Suprapubic skin (tissue), 4 donors: ENCODE data around the gene DDX19B. TPM values are rescaled to one million over a fixed set of nuclear protein-coding genes. Genes with fewer than 3 reads are reported as not detected.
"Not testable (repeated sequence)": the region's sequence is repeated elsewhere in the genome, so short reads cannot be mapped to it uniquely, and the experiment has no call there.

ENCODE experiments used
- DNase-seq, 2 donors: peaks; one replicate each; pipeline ENCODE4 v3.0.0-alpha.2; 2019; ENCODE audit warnings: low spot score in 2 of 2
- H3K27ac ChIP-seq: fragments of 200-600 bp; sonication (generic); one replicate; pipeline ENCODE4 v1.5.1; 2019
- H3K27me3 ChIP-seq: fragments of 200-600 bp; sonication (generic); one replicate; pipeline ENCODE4 v1.5.1; 2019
- H3K36me3 ChIP-seq: fragments of 200-600 bp; sonication (generic); one replicate; pipeline ENCODE4 v1.5.1; 2019
- H3K4me1 ChIP-seq: fragments of 200-600 bp; sonication (generic); one replicate; pipeline ENCODE4 v1.5.1; 2019
- H3K4me3 ChIP-seq: fragments of 200-600 bp; sonication (generic); one replicate; pipeline ENCODE4 v1.5.1; 2019; ENCODE audit warnings: mild to moderate bottlenecking
- H3K9me3 ChIP-seq: fragments of 200-600 bp; sonication (generic); one replicate; pipeline ENCODE4 v1.5.1; 2019
- CTCF ChIP-seq, 2 donors: fragments of 200-600 bp in 1 of 2; fragments of 450-650 bp in 1 of 2; sonication (generic) in 1 of 2; IDR thresholded peaks; one replicate each; pipeline ENCODE4 v1.5.1; 2016 to 2019; ENCODE audit warnings: antibody characterized with exemption in 2 of 2, mild to moderate bottlenecking in 1 of 2, moderate library complexity in 1 of 2
- EP300 ChIP-seq: sonication (generic); formaldehyde crosslinking; IDR thresholded peaks from one replicate; pipeline ENCODE4 v1.6.1; 2017; ENCODE audit warnings: antibody characterized with exemption
- POLR2A ChIP-seq, 2 donors: fragments of 450-650 bp; IDR thresholded peaks; one replicate each; pipeline ENCODE4 v1.6.1; 2017; ENCODE audit warnings: antibody characterized with exemption in 2 of 2, mild to moderate bottlenecking in 2 of 2, moderate library complexity in 2 of 2
- POLR2AphosphoS5 ChIP-seq, 3 donors: sonication (generic); formaldehyde crosslinking; IDR thresholded peaks; one replicate each; pipeline ENCODE4 v1.6.1; 2017; ENCODE audit warnings: antibody characterized with exemption in 3 of 3
- WGBS: methylation state at CpG from one replicate; pipeline ENCODE4 v1.1.5; 2018; 5-methylcytosine and 5-hydroxymethylcytosine counted together
- total RNA-seq, 4 donors: library from RNA; depleted of rRNA; stranded (reverse); fragments of >200 nt; gene quantifications; one replicate each; pipeline ENCODE4 v1.1.0, GENCODE V29; 2016

Gene DDX19B
- total RNA-seq, 4 donors from 2014 or later = 31.9 to 58.6 (median 43.6) TPM

- Histone ChIP-seq H3K4me3 (no peak overlapping the region), H3K27ac (no peak overlapping the region), H3K4me1 (no peaks in the 10 kb centered on the region), H3K27me3 (no peaks in the 10 kb centered on the region), H3K9me3 (no peaks in the 10 kb centered on the region), H3K36me3 (peaks cover 91% of the 10 kb centered on the region)
- DNase-seq = no peak
- WGBS = 63% methylated on average over 9 of the region's 9 CpGs
- TF ChIP-seq POLR2A (IDR thresholded peaks at IDR 0.05) (no peak), POLR2AphosphoS5 (IDR thresholded peaks at IDR 0.05) (no peak), CTCF (IDR thresholded peaks at IDR 0.05) (peak in 1 of 2 donors; percentile 36), EP300 (no peak)
Measured at GRCh38 chr16:70331588-70332358, 32.8 kb downstream of the DDX19B start.

GRCh38 chr16:70332728-70333127 is 33.7 kb downstream of the DDX19B start:
- H3K36me3 ChIP-seq = peaks cover 82% of the 10 kb centered on the region
- H3K27ac ChIP-seq, H3K4me3 ChIP-seq, H3K9me3 ChIP-seq, H3K4me1 ChIP-seq, H3K27me3 ChIP-seq, DNase-seq: not testable (repeated sequence)
- 89% methylated on average over 11 of the region's 12 CpGs for WGBS

- H3K4me1 ChIP-seq = no peaks in the 10 kb centered on the region
- WGBS = 97% methylated on average over 5 of the region's 5 CpGs
- H3K36me3 ChIP-seq = peaks cover 36% of the 10 kb centered on the region
- H3K9me3 ChIP-seq = no peaks in the 10 kb centered on the region
- no peak for DNase-seq
- no peak overlapping the region for H3K27ac ChIP-seq
- no peak for TF ChIP-seq CTCF (IDR thresholded peaks at IDR 0.05)
- no peak for TF ChIP-seq EP300
- no peak for TF ChIP-seq POLR2A (IDR thresholded peaks at IDR 0.05)
- no peak for TF ChIP-seq POLR2AphosphoS5 (IDR thresholded peaks at IDR 0.05)
- H3K4me3 ChIP-seq = no peak overlapping the region
- H3K27me3 ChIP-seq = no peaks in the 10 kb centered on the region
Measured at GRCh38 chr16:70337814-70338213, 38.8 kb downstream of the DDX19B start.

GRCh38 chr16:70341600-70341999 is 42.6 kb downstream of the DDX19B start:
- H3K36me3 ChIP-seq = peaks cover 3% of the 10 kb centered on the region
- TF ChIP-seq EP300 = no peak
- no peak for TF ChIP-seq POLR2AphosphoS5 (IDR thresholded peaks at IDR 0.05)
- TF ChIP-seq POLR2A (IDR thresholded peaks at IDR 0.05) = no peak
- TF ChIP-seq CTCF (IDR thresholded peaks at IDR 0.05) = no peak
- 82% methylated on average over 4 of the region's 4 CpGs for WGBS
- DNase-seq = no peak
- no peaks in the 10 kb centered on the region for H3K9me3 ChIP-seq
- no peaks in the 10 kb centered on the region for H3K27me3 ChIP-seq
- no peak overlapping the region for H3K4me3 ChIP-seq
- peaks cover 8% of the 10 kb centered on the region for H3K4me1 ChIP-seq
- H3K27ac ChIP-seq = no peak overlapping the region

GRCh38 chr16:70342016-70342415 is 43.0 kb downstream of the DDX19B start:
- WGBS = 54% methylated on average over 3 of the region's 3 CpGs
- H3K4me1 ChIP-seq = peaks cover 8% of the 10 kb centered on the region
- no peak for TF ChIP-seq CTCF (IDR thresholded peaks at IDR 0.05)
- no peak for TF ChIP-seq POLR2AphosphoS5 (IDR thresholded peaks at IDR 0.05)

More at GRCh38 chr16:70342016-70342415, 43.0 kb downstream of the DDX19B start:
- Histone ChIP-seq H3K36me3 (no peaks in the 10 kb centered on the region), H3K4me3 (no peak overlapping the region), H3K9me3 (no peaks in the 10 kb centered on the region), H3K27me3 (no peaks in the 10 kb centered on the region), H3K27ac (no peak overlapping the region)
- no peak for DNase-seq
